A549 (cell line): ENCODE results near the gene AGAP9. TPM values are rescaled to one million over a fixed set of nuclear protein-coding genes. Genes with fewer than 3 reads are reported as not detected.
"Not testable (repeated sequence)": the region's sequence is repeated elsewhere in the genome, so short reads cannot be mapped to it uniquely, and the experiment has no call there.

Experiments used
- ATAC-seq, 2 experiments: fragments of 200-7000 bp in 1 of 2; fragments of >200 bp in 1 of 2; cut with Nextera tagmentation in 1 of 2; cut with Tn5 transposase in 1 of 2; 3 replicates each; pipeline versions ENCODE4 v1.8.0 to v1.9.1; 2018 to 2020; ENCODE audit warnings: mild to moderate bottlenecking in 1 of 2, moderate library complexity in 1 of 2
- CTCF ChIA-PET: fragments of 300-600 bp; sonication (Branson Sonifier 250); formaldehyde crosslinking; extraction: SDS; loops from one replicate; lab custom pipeline; 2021; ENCODE audit warnings: antibody characterized with exemption, inconsistent platforms; lab: Yijun Ruan, JAX
- POLR2A ChIA-PET: fragments of 350-600 bp; formaldehyde crosslinking; extraction: SDS; loops from one replicate; lab custom pipeline; 2021; ENCODE audit warnings: antibody characterized with exemption, inconsistent platforms; lab: Yijun Ruan, JAX
- DNase-seq, 2 experiments: peaks; one replicate each; pipeline versions ENCODE4 v3.0.0 to v3.0.0-alpha.2; 2011 to 2016; ENCODE audit warnings: low read depth in 1 of 2, low spot score in 1 of 2
- FAIRE-seq: peaks from 2 replicates; lab custom pipeline; 2011; peaks lifted over from hg19 to GRCh38; lab: Jason Lieb, UNC
- H3K27ac ChIP-seq, 2 experiments: fragments of >200 bp; sonication (Bioruptor Twin); formaldehyde crosslinking; 3 replicates each; pipeline ENCODE4 v1.5.1; 2016 to 2017
- H3K4me1 ChIP-seq: fragments of >200 bp; sonication (Bioruptor Twin); formaldehyde crosslinking; 3 replicates; pipeline ENCODE4 v1.6.1; 2016
- H3K4me2 ChIP-seq: fragments of >200 bp; sonication (Bioruptor Twin); formaldehyde crosslinking; 3 replicates; pipeline ENCODE4 v1.6.1; 2016
- H3K4me3 ChIP-seq: fragments of >200 bp; sonication (Bioruptor Twin); formaldehyde crosslinking; 3 replicates; pipeline ENCODE4 v1.5.1; 2016
- H3K9me3 ChIP-seq: fragments of >200 bp; sonication (Bioruptor Twin); formaldehyde crosslinking; 3 replicates; pipeline ENCODE4 v1.6.1; 2016
- CEBPB ChIP-seq, 2 experiments: fragments of >200 bp in 1 of 2; sonication (Bioruptor Twin) in 1 of 2; formaldehyde crosslinking in 1 of 2; IDR thresholded peaks; 2 replicates each; pipeline ENCODE4 v1.6.1; 2012 to 2016
- CTCF ChIP-seq: fragments of >200 bp; sonication (Bioruptor Twin); formaldehyde crosslinking; IDR thresholded peaks from 3 replicates; pipeline ENCODE4 v1.5.1; 2016
- EP300 ChIP-seq, 2 experiments: fragments of >200 bp; sonication (Bioruptor Twin); formaldehyde crosslinking; IDR thresholded peaks; 2 replicates in 1 of 2; 3 replicates in 1 of 2; pipeline ENCODE4 v1.6.1; 2016 to 2017
- FOSB ChIP-seq: fragments of 250-450 bp; sonication (Bioruptor Pico); IDR thresholded peaks from 2 replicates; pipeline ENCODE4 v1.5.0; 2020; ENCODE audit warnings: mild to moderate bottlenecking, moderate library complexity
- FOXS1 ChIP-seq: fragments of 250-450 bp; sonication (Bioruptor Pico); IDR thresholded peaks from 2 replicates; pipeline ENCODE4 v1.5.0; 2020; ENCODE audit warnings: mild to moderate bottlenecking, moderate library complexity
- GATA3 ChIP-seq: IDR thresholded peaks from 2 replicates; pipeline ENCODE4 v1.6.1; 2012; ENCODE audit warnings: borderline replicate concordance
- HOXB13 ChIP-seq: fragments of 250-450 bp; sonication (Bioruptor Pico); IDR thresholded peaks from 2 replicates; pipeline ENCODE4 v1.5.0; 2020; ENCODE audit warnings: low read depth, mild to moderate bottlenecking, moderate library complexity
- JUN ChIP-seq, 2 experiments: fragments of >200 bp; sonication (Bioruptor Twin); formaldehyde crosslinking; IDR thresholded peaks; 2 replicates in 1 of 2; 3 replicates in 1 of 2; pipeline ENCODE4 v1.6.1; 2016 to 2017
- MAX ChIP-seq: IDR thresholded peaks from 2 replicates; pipeline ENCODE4 v1.6.1; 2012
- NFE2L2 ChIP-seq: fragments of 150-350 bp; conservative IDR thresholded peaks from 2 replicates; pipeline ENCODE4 v1.6.1; 2014; ENCODE audit warnings: low read length
- RAD21 ChIP-seq, 2 experiments: fragments of >200 bp in 1 of 2; sonication (Bioruptor Twin) in 1 of 2; formaldehyde crosslinking in 1 of 2; IDR thresholded peaks in 1 of 2; conservative IDR thresholded peaks in 1 of 2; 2 replicates in 1 of 2; 3 replicates in 1 of 2; pipeline ENCODE4 v1.6.1; 2012 to 2018; ENCODE audit warnings: inconsistent platforms in 1 of 2
- RCOR1 ChIP-seq: fragments of 150-350 bp; IDR thresholded peaks from 2 replicates; pipeline ENCODE4 v1.6.1; 2014; ENCODE audit warnings: antibody characterized with exemption, low read length, low read depth
- SMC3 ChIP-seq: fragments of >200 bp; sonication (Bioruptor Twin); formaldehyde crosslinking; IDR thresholded peaks from 3 replicates; pipeline ENCODE4 v1.6.1; 2018; ENCODE audit warnings: inconsistent platforms
- SREBF2 ChIP-seq: fragments of 450-650 bp; IDR thresholded peaks from 2 replicates; pipeline ENCODE4 v1.6.1; 2014; ENCODE audit warnings: mild to moderate bottlenecking, moderate library complexity
- ZC3H11A ChIP-seq: fragments of 450-650 bp; IDR thresholded peaks from 2 replicates; pipeline ENCODE4 v1.6.1; 2014; ENCODE audit warnings: antibody characterized with exemption, mild to moderate bottlenecking
- ZNF302 ChIP-seq: fragments of 250-450 bp; sonication (Bioruptor Pico); IDR thresholded peaks from 2 replicates; pipeline ENCODE4 v1.9.0; 2021; ENCODE audit warnings: inconsistent platforms, mild to moderate bottlenecking, moderate library complexity
- WGBS: methylation state at CpG from one replicate; pipeline ENCODE4 v1.1.6; 2017; ENCODE audit errors: missing lambda C conversion rate; 5-methylcytosine and 5-hydroxymethylcytosine counted together
- polyA plus RNA-seq, 4 experiments: library from polyadenylated mRNA; depleted of rRNA in 3 of 4; stranded (reverse); fragments of >200 nt; fragmentation: RNase III in 1 of 4; extraction: RNeasy Plus Mini Kit Qiagen cat#74134 plus additional on column Dnase treatment in 1 of 4; gene quantifications; 2 replicates in 3 of 4; 3 replicates in 1 of 4; pipeline ENCODE4 v1.2.3, GENCODE V29; 2011 to 2017

The AGAP9 gene
- polyA plus RNA-seq, 2 of the 4 experiments (the other 2 are of a cell fraction), result 5.1 to 14.3 TPM

GRCh38 chr10:47461261-47461687, 62.2 kb downstream of the AGAP9 start:
- CTCF ChIA-PET, result interaction anchor here (0.6 kb wide), 1 partner anchor 77 kb away, joined by 4 read pairs; no protein-coding TSS in a partner anchor
- TF ChIP-seq CTCF (peak; percentile 53), MAX (peak; percentile 43; the same call in 1 of the 2 replicates), JUN (IDR thresholded peaks at IDR 0.05) (peak in 1 of 2 experiments; percentile 26; a peak in 1 of 5 replicates), RAD21 (conservative IDR thresholded peaks at IDR 0.05 in 1 of 2, IDR thresholded peaks at IDR 0.05 in 1 of 2) (peak; percentile 34 to 64; a peak in 4 of 5 replicates), SMC3 (peak; percentile 60)
- WGBS, result 0% methylated on average over 2 of the region's 37 CpGs
- FAIRE-seq, POLR2A ChIA-PET, H3K9me3 ChIP-seq: not testable (repeated sequence)
- Histone ChIP-seq H3K27ac (peak overlapping the region; percentile 73 to 87), H3K4me1 (peaks cover 35% of the 10 kb centered on the region), H3K4me3 (peak overlapping the region; percentile 17; the same call in 1 of the 3 replicates), H3K4me2 (peak overlapping the region; percentile 91)
- ATAC-seq (peak; percentile 57 to 74), DNase-seq (peak in 1 of 2 experiments; percentile 80)

GRCh38 chr10:47458466-47459154, 64.8 kb downstream of the AGAP9 start:
- Histone ChIP-seq H3K4me1 (peaks cover 30% of the 10 kb centered on the region), H3K4me3 (no peak overlapping the region), H3K4me2 (peak overlapping the region; percentile 37), H3K27ac (peak overlapping the region; percentile 49 to 63; a peak in 5 of 6 replicates), H3K9me3 (no peaks in the 10 kb centered on the region)
- DNase-seq (peak in 1 of 2 experiments; percentile 42), ATAC-seq (no peak), FAIRE-seq (no peak)
- 31% methylated on average over 3 of the region's 4 CpGs for WGBS
- POLR2A ChIA-PET, result no interaction called here
- CTCF ChIA-PET, result interaction anchor here (0.6 to 1.0 kb wide), 3 partner anchors 9 to 52 kb away, joined by 3 read pairs; no protein-coding TSS in a partner anchor
- TF ChIP-seq GATA3 (no peak), SMC3 (no peak), FOXS1 (CRISPR knock-in tag) (no peak), CEBPB (IDR thresholded peaks at IDR 0.05) (no peak)

GRCh38 chr10:47457826-47458225, 65.6 kb downstream of the AGAP9 start:
- peaks cover 25% of the 10 kb centered on the region for H3K4me1 ChIP-seq
- ATAC-seq (no peak), FAIRE-seq (no peak), DNase-seq (no peak)
- TF ChIP-seq RCOR1 (no peak), ZNF302 (CRISPR knock-in tag) (no peak), EP300 (IDR thresholded peaks at IDR 0.05) (no peak), HOXB13 (no peak)
- H3K27ac ChIP-seq, result peak overlapping the region; percentile 49 to 63; a peak in 5 of 6 replicates
- no peaks in the 10 kb centered on the region for H3K9me3 ChIP-seq
- H3K4me2 ChIP-seq, result peak overlapping the region; percentile 37; the same call in 1 of the 3 replicates
- CTCF ChIA-PET, result interaction anchor here (1.0 kb wide), 1 partner anchor 8 kb away, joined by 3 read pairs; no protein-coding TSS in a partner anchor
- no peak overlapping the region for H3K4me3 ChIP-seq
- 85% methylated on average over 1 of the region's 1 CpG for WGBS
- POLR2A ChIA-PET, result no interaction called here

- H3K4me3 ChIP-seq, result no peak overlapping the region
- no peak for TF ChIP-seq NFE2L2
- no peak for TF ChIP-seq CTCF
- TF ChIP-seq ZC3H11A, result no peak
- no peak for TF ChIP-seq FOSB (CRISPR knock-in tag)
- TF ChIP-seq MAX, result no peak
- TF ChIP-seq SREBF2, result no peak
- TF ChIP-seq, all 56 proteins: peak for 0
- no peak overlapping the region for H3K4me2 ChIP-seq
- peak overlapping the region; percentile 49 to 63; a peak in 4 of 6 replicates for H3K27ac ChIP-seq
- CTCF ChIA-PET, result no interaction called here
- ATAC-seq, result no peak
- H3K9me3 ChIP-seq, result no peaks in the 10 kb centered on the region
- no peak for FAIRE-seq
- peaks cover 25% of the 10 kb centered on the region for H3K4me1 ChIP-seq
- POLR2A ChIA-PET, result no interaction called here
- DNase-seq, result no peak
- 86% methylated on average over 1 of the region's 1 CpG for WGBS
These were observed 66.0 kb downstream of the AGAP9 start for GRCh38 chr10:47457528-47457820.
